Tongue (tissue), 2 donors: ENCODE measurements around the gene ARID5B. TPM values are rescaled to one million over a fixed set of nuclear protein-coding genes. Genes with fewer than 3 reads are reported as not detected.

Experiments
- DNase-seq: peaks from one replicate; pipeline ENCODE4 v3.0.0-alpha.2; 2015
- total RNA-seq: library from RNA; depleted of rRNA; stranded (reverse); fragments of >200 nt; gene quantifications from one replicate; pipeline ENCODE4 v1.2.3, GENCODE V29; 2014

Gene ARID5B
- total RNA-seq, 1 donor from 2014 or later: 33.8 TPM

DNA sequence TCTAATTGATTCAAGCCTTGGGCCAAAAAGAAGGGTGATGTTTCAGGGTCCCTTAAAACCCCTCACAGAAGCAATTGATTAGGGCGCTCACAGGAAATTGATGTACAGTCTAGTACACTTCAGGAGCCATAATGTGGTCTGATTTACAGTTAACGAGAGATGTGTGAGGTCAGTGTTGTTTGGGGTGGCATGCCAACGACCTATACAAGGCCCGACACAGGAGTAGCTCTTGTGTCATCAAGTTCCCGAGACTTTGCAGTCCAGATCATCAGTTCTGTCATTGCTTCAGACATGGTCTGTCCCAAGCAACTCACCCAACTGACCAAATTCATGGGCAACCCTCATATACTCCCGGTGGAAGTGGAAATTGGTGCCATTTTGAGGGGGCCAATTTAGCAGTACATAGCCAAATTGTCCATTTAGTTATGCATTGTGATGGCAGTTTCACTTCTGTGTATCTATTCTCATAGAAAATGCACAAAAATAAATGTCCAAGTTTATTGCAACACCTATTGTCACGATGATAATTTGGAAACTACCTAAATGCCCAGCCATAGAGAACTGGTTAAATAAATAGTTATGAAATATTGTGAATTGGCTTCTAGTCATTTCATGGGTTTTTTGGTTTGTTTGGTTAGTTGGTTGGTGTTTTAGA, 18.0 kb upstream of the ARID5B start:
- no peak for DNase-seq

DNA sequence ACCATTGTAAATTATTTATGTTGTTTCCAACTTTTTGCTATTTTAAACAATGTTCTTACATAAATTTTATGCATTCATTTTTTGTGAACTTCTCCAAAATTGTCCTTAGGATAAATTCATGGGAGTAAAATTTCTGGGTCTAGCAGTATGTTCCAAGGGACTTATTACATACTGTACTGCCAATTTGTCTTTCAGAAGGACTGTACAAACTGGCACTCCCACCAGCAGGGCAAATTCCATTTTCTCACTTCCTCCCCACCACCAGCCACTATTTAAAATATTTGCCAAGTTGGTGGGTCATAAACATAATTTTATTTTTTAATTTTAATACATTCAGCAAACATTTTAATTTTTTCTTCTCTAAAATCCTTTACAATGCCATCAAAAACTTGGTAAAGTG, 13.7 kb upstream of the ARID5B start:
- no peak for DNase-seq

DNA sequence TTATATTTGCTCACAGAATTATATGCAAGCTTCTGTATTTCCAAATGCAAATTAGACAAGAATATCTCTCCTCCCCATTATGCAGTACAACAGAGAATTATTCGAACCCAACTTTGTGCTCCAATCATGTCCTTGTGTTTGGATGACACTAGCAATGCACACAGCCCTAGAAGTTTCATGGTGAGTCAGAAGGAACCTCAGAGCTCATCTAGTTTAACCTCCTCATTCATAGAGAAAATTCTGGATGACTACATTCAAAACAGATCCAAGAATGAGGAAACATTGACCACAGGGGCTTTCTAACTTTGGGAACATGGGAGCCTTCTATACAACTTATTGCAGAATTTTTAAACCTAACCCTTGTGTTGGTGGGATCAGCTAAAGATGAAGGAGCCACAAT, 12.8 kb upstream of the ARID5B start:
- no peak for DNase-seq

DNA sequence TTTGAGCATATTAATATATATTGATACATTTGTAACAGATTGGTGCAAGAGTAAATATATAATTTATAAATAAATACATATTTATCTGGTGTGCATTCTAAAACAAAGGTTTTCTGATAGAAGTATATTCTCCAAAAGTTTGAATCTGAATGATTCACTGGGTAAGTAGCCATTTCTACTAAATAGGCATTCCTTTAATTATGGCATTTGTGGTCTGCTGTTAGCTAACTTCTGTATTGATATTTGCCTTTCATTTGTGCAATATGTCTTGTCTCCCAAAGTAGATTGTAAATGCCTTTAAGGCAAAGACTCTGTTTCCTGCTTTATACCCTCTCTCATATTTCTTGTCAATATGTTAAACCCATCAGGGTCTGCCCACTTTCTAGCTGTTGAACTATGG, 11.1 kb upstream of the ARID5B start:
- DNase-seq: no peak

DNA sequence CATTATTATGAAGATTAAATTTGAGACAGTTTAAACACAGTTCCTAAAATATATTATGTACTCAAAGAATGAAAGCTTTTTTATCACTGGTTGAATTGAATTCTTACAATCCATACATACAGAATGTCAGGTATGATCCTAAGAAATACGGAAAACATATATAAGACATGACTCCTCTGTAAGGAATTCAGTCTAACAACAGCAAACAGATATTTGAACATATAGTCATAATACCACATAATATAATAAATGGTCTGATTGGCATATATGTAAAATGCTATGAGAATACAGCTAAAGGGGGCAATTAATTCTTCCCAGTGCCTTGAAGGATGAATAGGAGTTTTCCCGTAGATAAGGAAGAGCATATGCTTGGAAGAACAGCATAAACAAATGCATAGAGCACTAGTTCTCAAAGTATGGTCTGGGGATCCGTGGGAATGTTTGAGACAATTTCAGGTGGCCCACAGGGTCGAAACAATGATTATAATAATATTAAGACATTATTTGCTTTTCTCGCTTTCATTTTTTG, 10.6 kb upstream of the ARID5B start:
- no peak for DNase-seq

DNA sequence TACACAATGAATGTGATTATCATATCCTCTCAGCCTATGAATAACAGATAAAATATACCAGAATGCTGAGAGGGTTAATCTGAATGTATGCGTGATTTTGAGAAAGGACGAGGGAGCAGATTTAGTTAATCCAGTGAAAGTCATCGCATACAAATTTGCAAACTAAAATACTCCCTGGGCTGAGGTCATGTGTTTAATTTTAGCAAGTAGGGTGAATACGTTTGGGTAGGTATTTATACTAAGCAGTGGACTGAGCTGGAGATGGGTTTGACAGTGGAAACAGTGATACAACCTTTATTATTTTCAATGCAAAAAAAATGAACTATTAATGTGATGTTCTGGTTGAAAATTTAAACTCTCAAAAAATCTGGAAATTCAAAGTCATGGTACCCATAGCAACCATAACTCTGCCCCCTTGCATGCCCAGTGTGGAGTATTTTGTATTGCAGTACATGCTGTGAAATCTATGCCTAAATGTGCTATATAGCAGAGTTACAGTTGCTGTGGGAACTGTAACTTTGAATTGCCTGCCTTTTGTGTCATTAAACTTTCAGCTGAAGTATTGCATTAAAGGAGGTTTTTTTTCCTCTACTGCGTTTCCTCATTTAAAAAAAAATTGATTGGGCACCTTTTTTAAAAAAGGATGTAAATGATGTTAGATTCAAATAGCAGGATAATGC, 9.5 kb upstream of the ARID5B start:
- DNase-seq: no peak

GRCh38 chr10:61892961-61893360, 8.5 kb upstream of the ARID5B start:
- DNase-seq: no peak

GRCh38 chr10:61894133-61894532, 7.4 kb upstream of the ARID5B start:
- DNase-seq: no peak

- DNase-seq: no peak
Measured at GRCh38 chr10:61895898-61896600, 5.5 kb upstream of the ARID5B start.

- DNase-seq: peak; percentile 82
Measured at GRCh38 chr10:61896854-61897661, 4.4 kb upstream of the ARID5B start.

- DNase-seq: peak; percentile 73
Measured at GRCh38 chr10:61897671-61898434, 3.6 kb upstream of the ARID5B start.

- DNase-seq: no peak
Measured at GRCh38 chr10:61898435-61898778, 3.1 kb upstream of the ARID5B start.

GRCh38 chr10:61899069-61899531, 2.4 kb upstream of the ARID5B start:
- peak; percentile 20 for DNase-seq

DNA sequence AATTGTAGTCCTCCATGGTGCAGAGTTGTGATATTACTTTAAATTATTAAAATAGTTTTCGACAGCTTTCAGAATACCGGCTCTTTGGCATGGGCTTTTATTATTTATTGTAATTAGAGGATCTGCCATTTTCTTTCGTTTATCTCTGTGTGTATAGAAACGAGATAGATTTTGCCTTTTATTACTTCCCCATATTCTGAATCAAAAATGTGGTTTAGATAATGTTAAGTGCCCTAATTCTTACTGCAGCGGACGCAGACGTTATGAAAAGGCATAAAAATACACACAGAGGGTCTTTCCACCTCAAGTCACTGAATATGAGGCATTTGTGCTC, 1.9 kb upstream of the ARID5B start:
- no peak for DNase-seq

- DNase-seq: peak; percentile 81
Measured at GRCh38 chr10:61899997-61900828, 1.3 kb upstream of the ARID5B start.

GRCh38 chr10:61901829-61902444, 438 bp downstream of the ARID5B start:
- peak; percentile 81 for DNase-seq

GRCh38 chr10:61902445-61903220, 1.1 kb downstream of the ARID5B start:
- DNase-seq: peak; percentile 86

GRCh38 chr10:61903221-61903927, 1.9 kb downstream of the ARID5B start:
- DNase-seq: peak; percentile 85

DNA sequence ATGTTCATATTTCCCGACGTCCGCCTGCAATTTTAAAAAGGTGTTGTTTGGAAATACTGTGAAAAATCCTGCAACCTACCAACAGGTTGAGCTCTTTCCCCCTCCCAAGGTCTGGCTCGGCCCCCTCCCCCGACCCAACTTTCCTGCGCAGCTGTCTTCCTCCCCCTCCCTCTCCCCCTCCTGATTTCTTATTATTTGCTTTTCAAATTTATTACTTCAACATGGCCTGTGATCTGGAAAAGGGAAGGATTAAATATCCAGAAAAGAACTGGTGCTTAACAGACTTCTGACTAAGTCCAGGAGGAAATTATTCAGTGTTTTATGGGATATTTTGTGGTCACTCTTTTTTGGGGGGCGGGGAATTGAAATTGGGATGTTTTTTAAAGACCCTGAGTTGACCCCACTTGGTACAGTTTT, 2.4 kb downstream of the ARID5B start:
- DNase-seq: no peak
